ENCODE results near the gene FLNC. TPM values are rescaled to one million over a fixed set of nuclear protein-coding genes. Genes with fewer than 3 reads are reported as not detected.

The FLNC gene
- total and polyA plus RNA-seq, 9 of the 15 experiments (the other 6 are each of a cell fraction or from before 2014, with no cell fraction given), result 0.90 to 155 (median 28.8) TPM

DNA sequence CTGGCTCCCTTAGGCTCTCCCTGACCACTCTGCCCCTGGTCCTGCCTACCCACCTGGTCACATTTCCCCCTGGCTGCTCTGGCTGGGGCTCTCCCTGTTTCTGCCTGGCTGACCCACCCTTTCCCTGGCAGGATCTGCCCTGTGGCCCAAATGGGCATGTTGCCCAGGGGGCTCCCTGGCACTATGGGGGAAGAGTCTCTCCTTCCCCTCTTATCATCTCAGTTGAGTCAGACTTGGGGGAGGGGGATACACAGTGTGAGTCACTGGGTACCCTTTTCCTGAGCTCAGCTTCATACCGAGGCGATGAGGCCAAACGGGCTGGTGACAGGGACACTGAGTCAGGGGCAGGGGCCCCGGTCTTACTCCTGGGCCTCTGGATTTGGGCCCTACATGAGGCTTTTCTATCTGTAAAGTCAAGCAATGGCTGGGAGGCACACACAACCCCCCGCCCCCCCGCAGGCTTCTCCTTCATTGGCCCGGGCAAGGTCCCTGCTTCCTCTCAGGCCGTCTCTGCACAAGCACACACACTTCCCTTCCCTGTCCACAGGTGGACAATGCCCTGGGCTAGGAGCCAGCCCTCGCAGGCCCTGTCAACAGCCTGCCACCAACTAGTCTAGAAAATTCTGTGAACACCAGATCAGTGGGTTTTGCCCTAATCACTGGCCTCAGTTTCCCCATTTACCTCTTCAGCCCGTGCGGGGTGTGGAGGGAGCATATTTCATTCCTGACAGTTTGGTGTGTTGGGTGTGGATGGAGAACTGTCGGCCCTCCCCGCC, 627 bp upstream of the FLNC start (continued):
- TF ChIP-seq, protein P1, sequence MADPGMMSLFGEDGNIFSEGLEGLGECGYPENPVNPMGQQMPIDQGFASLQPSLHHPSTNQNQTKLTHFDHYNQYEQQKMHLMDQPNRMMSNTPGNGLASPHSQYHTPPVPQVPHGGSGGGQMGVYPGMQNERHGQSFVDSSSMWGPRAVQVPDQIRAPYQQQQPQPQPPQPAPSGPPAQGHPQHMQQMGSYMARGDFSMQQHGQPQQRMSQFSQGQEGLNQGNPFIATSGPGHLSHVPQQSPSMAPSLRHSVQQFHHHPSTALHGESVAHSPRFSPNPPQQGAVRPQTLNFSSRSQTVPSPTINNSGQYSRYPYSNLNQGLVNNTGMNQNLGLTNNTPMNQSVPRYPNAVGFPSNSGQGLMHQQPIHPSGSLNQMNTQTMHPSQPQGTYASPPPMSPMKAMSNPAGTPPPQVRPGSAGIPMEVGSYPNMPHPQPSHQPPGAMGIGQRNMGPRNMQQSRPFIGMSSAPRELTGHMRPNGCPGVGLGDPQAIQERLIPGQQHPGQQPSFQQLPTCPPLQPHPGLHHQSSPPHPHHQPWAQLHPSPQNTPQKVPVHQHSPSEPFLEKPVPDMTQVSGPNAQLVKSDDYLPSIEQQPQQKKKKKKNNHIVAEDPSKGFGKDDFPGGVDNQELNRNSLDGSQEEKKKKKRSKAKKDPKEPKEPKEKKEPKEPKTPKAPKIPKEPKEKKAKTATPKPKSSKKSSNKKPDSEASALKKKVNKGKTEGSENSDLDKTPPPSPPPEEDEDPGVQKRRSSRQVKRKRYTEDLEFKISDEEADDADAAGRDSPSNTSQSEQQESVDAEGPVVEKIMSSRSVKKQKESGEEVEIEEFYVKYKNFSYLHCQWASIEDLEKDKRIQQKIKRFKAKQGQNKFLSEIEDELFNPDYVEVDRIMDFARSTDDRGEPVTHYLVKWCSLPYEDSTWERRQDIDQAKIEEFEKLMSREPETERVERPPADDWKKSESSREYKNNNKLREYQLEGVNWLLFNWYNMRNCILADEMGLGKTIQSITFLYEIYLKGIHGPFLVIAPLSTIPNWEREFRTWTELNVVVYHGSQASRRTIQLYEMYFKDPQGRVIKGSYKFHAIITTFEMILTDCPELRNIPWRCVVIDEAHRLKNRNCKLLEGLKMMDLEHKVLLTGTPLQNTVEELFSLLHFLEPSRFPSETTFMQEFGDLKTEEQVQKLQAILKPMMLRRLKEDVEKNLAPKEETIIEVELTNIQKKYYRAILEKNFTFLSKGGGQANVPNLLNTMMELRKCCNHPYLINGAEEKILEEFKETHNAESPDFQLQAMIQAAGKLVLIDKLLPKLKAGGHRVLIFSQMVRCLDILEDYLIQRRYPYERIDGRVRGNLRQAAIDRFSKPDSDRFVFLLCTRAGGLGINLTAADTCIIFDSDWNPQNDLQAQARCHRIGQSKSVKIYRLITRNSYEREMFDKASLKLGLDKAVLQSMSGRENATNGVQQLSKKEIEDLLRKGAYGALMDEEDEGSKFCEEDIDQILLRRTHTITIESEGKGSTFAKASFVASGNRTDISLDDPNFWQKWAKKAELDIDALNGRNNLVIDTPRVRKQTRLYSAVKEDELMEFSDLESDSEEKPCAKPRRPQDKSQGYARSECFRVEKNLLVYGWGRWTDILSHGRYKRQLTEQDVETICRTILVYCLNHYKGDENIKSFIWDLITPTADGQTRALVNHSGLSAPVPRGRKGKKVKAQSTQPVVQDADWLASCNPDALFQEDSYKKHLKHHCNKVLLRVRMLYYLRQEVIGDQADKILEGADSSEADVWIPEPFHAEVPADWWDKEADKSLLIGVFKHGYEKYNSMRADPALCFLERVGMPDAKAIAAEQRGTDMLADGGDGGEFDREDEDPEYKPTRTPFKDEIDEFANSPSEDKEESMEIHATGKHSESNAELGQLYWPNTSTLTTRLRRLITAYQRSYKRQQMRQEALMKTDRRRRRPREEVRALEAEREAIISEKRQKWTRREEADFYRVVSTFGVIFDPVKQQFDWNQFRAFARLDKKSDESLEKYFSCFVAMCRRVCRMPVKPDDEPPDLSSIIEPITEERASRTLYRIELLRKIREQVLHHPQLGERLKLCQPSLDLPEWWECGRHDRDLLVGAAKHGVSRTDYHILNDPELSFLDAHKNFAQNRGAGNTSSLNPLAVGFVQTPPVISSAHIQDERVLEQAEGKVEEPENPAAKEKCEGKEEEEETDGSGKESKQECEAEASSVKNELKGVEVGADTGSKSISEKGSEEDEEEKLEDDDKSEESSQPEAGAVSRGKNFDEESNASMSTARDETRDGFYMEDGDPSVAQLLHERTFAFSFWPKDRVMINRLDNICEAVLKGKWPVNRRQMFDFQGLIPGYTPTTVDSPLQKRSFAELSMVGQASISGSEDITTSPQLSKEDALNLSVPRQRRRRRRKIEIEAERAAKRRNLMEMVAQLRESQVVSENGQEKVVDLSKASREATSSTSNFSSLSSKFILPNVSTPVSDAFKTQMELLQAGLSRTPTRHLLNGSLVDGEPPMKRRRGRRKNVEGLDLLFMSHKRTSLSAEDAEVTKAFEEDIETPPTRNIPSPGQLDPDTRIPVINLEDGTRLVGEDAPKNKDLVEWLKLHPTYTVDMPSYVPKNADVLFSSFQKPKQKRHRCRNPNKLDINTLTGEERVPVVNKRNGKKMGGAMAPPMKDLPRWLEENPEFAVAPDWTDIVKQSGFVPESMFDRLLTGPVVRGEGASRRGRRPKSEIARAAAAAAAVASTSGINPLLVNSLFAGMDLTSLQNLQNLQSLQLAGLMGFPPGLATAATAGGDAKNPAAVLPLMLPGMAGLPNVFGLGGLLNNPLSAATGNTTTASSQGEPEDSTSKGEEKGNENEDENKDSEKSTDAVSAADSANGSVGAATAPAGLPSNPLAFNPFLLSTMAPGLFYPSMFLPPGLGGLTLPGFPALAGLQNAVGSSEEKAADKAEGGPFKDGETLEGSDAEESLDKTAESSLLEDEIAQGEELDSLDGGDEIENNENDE (IDR thresholded peaks at IDR 0.05; ENCODE audit: low read depth, low read length), result no peak
- TF ChIP-seq ZNF780A (CRISPR knock-in tag; IDR thresholded peaks at IDR 0.05) (no peak), MYNN (IDR thresholded peaks at IDR 0.05) (no peak), MYNN (CRISPR knock-in tag; IDR thresholded peaks at IDR 0.05) (no peak), BRD9 (IDR thresholded peaks at IDR 0.05; ENCODE audit: low read depth, partially characterized antibody) (no peak)
- TF ChIP-seq, protein P2, sequence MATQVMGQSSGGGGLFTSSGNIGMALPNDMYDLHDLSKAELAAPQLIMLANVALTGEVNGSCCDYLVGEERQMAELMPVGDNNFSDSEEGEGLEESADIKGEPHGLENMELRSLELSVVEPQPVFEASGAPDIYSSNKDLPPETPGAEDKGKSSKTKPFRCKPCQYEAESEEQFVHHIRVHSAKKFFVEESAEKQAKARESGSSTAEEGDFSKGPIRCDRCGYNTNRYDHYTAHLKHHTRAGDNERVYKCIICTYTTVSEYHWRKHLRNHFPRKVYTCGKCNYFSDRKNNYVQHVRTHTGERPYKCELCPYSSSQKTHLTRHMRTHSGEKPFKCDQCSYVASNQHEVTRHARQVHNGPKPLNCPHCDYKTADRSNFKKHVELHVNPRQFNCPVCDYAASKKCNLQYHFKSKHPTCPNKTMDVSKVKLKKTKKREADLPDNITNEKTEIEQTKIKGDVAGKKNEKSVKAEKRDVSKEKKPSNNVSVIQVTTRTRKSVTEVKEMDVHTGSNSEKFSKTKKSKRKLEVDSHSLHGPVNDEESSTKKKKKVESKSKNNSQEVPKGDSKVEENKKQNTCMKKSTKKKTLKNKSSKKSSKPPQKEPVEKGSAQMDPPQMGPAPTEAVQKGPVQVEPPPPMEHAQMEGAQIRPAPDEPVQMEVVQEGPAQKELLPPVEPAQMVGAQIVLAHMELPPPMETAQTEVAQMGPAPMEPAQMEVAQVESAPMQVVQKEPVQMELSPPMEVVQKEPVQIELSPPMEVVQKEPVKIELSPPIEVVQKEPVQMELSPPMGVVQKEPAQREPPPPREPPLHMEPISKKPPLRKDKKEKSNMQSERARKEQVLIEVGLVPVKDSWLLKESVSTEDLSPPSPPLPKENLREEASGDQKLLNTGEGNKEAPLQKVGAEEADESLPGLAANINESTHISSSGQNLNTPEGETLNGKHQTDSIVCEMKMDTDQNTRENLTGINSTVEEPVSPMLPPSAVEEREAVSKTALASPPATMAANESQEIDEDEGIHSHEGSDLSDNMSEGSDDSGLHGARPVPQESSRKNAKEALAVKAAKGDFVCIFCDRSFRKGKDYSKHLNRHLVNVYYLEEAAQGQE (IDR thresholded peaks at IDR 0.05; ENCODE audit: borderline replicate concordance), result no peak
- TF ChIP-seq, protein P2 (CRISPR knock-in tag; IDR thresholded peaks at IDR 0.05; ENCODE audit: low read depth), result no peak; the same call in 1 of the 2 replicates
